Fibroblast of pulmonary artery (primary cell): ENCODE measurements around the gene PSMC3IP.
"Not testable (repeated sequence)": the region's sequence is repeated elsewhere in the genome, so short reads cannot be mapped to it uniquely, and the experiment has no call there.

Experiments
- DNase-seq: peaks from one replicate; pipeline ENCODE4 v3.0.0-alpha.2; 2010; ENCODE audit warnings: low read depth
- H3K4me3 ChIP-seq: replicated peaks from 2 replicates; pipeline ENCODE4 v1.5.1; 2011; ENCODE audit warnings: low read depth, mild to moderate bottlenecking, control low read depth, low read length, moderate library complexity
- TF ChIP-seq, protein P1 (sequence below): IDR thresholded peaks from 2 replicates; pipeline ENCODE4 v1.5.1; 2011; ENCODE audit warnings: mild to moderate bottlenecking, control low read depth, low read length, inconsistent platforms; ENCODE audit errors: missing control alignments

PSMC3IP gene, protein sequence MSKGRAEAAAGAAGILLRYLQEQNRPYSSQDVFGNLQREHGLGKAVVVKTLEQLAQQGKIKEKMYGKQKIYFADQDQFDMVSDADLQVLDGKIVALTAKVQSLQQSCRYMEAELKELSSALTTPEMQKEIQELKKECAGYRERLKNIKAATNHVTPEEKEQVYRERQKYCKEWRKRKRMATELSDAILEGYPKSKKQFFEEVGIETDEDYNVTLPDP

DNA sequence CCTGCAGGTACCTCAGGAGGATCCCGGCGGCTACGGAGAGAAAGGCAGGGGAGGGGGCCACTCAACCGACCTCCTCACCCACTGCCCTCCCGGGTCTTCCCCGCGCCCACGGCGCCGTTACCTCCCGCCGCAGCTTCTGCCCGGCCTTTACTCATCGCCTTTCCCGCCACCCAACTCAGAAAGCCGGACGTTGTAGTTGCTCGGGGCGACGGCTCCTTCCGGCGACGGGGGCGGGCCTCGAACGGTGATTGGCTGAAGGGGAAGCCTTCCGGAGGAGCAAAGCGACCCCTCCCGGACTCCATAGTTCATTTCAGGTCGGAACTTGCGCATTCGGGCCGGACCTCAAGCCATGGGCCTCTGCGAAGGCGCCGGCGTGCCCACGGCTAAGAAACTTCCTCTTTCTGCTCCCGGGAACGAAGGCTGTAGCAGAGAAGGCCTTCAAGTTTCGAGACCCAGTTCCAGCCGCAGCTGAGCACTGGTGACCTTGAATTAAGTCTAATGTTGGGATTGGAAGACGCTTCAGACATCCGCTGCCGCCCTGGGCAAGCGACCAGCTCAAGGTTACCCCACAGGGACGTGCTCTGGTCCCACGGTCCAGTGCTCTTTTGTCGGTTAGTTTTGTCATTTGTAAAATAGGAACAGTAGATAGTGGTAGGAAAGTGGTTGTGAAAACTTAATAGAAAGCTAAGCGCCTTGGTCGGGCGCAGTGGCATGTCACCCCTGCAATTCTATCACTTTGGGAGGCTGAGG, at the start of gene PSMC3IP:
Gene PSMC3IP, minus strand, starts transcription at position 198 of the 750 bp plus-strand sequence. Its CDS starts 43 bp downstream, at position 155.
- DNase-seq: peak; percentile 95
- H3K4me3 ChIP-seq: peak within 1 kb of the TSS; percentile 68
- TF ChIP-seq, protein P1, sequence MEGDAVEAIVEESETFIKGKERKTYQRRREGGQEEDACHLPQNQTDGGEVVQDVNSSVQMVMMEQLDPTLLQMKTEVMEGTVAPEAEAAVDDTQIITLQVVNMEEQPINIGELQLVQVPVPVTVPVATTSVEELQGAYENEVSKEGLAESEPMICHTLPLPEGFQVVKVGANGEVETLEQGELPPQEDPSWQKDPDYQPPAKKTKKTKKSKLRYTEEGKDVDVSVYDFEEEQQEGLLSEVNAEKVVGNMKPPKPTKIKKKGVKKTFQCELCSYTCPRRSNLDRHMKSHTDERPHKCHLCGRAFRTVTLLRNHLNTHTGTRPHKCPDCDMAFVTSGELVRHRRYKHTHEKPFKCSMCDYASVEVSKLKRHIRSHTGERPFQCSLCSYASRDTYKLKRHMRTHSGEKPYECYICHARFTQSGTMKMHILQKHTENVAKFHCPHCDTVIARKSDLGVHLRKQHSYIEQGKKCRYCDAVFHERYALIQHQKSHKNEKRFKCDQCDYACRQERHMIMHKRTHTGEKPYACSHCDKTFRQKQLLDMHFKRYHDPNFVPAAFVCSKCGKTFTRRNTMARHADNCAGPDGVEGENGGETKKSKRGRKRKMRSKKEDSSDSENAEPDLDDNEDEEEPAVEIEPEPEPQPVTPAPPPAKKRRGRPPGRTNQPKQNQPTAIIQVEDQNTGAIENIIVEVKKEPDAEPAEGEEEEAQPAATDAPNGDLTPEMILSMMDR: peak; percentile 35

DNA sequence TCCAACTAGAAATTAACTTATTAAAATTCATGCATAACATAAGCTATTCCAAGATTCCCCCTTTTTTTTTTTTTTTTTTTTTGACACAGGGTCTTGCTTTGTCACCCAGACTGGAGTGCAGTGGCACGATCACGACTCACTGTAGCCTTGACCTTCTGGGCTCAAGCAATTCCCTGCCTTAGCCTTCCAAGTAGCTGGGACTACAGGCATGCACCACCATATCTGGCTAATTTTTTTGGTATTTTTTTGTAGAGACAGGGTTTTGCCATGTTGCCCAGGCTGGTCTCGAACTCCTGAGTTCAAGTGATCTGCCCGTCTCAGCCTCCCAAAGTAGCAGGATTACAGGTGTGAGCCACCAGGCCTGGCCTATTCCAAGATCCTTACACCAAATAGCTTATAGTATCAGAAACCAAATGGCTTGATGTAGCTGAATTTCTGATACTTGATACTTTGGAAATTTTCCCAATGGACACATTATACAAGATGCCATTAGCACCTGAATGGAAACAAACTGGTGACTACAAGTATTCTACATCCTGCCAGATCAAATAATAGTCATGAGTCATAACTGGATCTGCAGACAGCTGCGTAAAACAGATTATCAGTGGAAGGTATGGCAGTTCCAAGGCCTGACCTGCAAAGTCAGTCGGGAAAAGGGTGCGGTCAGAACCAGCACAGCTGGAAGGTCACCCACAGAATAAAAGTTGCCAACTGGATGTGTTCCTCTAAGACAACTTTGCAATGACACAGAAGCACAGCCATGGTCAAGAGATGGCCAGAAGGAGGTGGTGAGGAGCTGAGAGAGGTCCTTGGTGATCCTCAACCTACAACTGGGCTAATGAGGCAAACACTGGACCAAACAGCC, 46.4 kb upstream of the PSMC3IP start:
- TF ChIP-seq, protein P1: no peak
- no peak overlapping the region for H3K4me3 ChIP-seq
- peak; percentile 30 for DNase-seq

DNA sequence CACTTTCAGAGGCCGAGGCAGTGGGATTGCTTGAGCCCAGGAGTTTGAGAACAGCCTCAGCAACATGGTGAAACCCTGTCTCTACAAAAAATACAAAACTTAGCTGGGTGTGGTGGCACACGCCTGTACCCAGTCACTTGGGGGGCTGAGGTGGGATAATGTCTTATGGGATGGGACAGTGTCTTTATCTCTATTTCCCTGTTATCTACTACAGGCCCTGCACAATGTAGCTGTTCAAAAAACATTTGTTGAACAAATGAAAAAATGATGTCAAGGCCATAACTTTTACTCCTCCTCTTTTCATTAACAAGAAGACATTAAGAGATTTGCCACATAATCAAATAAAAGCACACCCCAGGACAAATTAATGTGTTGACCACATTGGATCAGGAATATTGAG, 45.7 kb upstream of the PSMC3IP start:
- no peak overlapping the region for H3K4me3 ChIP-seq
- DNase-seq: no peak
- TF ChIP-seq, protein P1: no peak

DNA sequence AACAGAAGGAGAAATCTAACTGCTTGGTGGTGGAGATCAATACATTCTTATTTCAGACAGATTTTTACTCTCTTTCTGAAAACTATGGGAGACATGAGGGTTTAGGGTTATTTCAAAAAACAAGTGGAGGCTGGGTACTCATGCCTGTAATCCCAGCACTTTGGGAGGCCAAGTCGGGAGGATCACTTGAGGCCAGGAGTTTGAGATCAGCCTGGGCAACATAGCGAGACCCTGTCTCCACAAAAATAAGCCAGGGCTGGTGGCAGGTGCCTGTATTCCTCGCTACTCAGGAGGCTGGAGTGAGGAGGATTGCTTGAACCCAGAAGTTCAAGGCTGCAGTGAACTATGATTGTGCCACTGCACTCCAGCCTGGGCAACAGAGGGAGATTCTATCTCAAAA, 44.5 kb upstream of the PSMC3IP start:
- DNase-seq, H3K4me3 ChIP-seq: not testable (repeated sequence)

DNA sequence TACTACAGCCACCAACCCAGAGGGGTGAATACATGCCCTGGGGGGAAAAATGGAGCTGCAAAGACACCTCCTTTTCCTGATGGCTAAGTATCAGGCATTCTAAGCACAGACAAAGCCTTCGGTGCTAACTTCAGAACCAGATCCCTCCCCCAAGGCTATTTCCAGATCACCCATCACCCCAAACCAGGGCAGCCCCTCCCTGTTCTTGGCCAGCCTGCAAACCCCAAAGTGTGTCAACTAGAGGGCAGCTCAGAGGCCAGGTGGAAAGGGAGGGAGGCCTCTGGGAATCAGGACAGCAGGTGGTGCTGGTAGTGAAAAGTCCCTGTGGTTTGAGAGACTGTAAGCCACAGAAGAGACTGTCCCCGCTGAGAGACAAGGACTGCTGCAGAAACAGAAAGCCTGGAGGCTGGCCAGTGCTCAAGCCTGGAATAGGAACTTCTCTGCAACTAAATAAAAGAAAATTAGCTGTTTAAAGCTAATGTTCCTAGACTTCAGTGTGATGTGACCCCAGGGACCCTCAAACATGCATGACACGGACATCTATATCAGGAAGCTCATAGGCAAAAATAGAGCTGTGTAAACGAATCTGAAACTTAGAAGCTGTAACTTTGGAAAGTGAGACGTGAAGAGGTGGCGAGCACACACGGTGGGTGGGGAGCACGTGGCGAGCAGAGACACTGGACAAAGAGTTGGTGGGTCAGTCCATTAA, 41.1 kb upstream of the PSMC3IP start:
- TF ChIP-seq, protein P1: no peak
- no peak overlapping the region for H3K4me3 ChIP-seq
- no peak for DNase-seq

DNA sequence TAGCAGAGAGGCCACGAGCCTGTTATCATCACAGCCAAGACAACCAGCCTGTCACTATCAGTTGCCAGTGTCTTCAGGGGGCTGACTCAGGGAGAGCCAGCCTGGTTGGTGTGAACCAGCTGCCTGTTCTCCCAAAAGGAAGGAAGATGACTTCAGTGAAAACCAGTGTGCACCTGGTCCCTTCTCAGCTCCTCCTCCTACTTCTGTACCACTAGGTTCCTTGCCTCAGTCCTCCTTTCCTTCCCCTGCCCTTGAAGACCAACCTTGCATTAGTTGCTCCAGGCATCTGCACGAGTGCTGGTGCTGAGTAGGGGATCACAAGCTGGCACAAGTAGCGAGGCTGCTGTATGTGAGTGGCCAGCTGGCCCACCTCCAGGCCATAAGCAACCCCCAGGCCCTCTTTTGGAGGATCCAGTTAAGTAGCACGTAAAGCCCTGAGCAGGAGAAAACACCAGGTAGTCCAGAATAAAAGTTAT, 40.5 kb upstream of the PSMC3IP start:
- TF ChIP-seq, protein P1: no peak
- DNase-seq: no peak
- H3K4me3 ChIP-seq: no peak overlapping the region
